Hepatocyte (in vitro differentiated cells): ENCODE results near the gene ANO1. TPM values are rescaled to one million over a fixed set of nuclear protein-coding genes. Genes with fewer than 3 reads are reported as not detected.

ENCODE experiments used
- DNase-seq: peaks from one replicate; pipeline ENCODE4 v3.0.0-alpha.2; 2016; ENCODE audit warnings: low spot score
- H2AFZ ChIP-seq: fragments of 200-600 bp; sonication (generic); 2 replicates; pipeline ENCODE4 v1.6.0; 2016; ENCODE audit warnings: antibody characterized with exemption, mild to moderate bottlenecking
- H3K27ac ChIP-seq: fragments of 200-600 bp; sonication (generic); 2 replicates; pipeline ENCODE4 v1.5.1; 2016; ENCODE audit warnings: mild to moderate bottlenecking
- H3K27me3 ChIP-seq: fragments of 200-600 bp; sonication (generic); 2 replicates; pipeline ENCODE4 v1.6.1; 2016
- H3K36me3 ChIP-seq: fragments of 200-600 bp; sonication (generic); replicated peaks from 2 replicates; pipeline ENCODE4 v1.5.1; 2016; ENCODE audit warnings: low read depth; ENCODE audit not compliant: insufficient read depth
- H3K4me1 ChIP-seq: fragments of 200-600 bp; sonication (generic); 2 replicates; pipeline ENCODE4 v1.5.1; 2016; ENCODE audit warnings: mild to moderate bottlenecking, moderate library complexity; ENCODE audit not compliant: insufficient read depth
- H3K4me2 ChIP-seq: fragments of 200-600 bp; sonication (generic); 2 replicates; pipeline ENCODE4 v1.6.0; 2016
- H3K4me3 ChIP-seq: fragments of 200-600 bp; sonication (generic); 2 replicates; pipeline ENCODE4 v1.5.1; 2016; ENCODE audit warnings: mild to moderate bottlenecking
- H3K79me2 ChIP-seq: fragments of 200-600 bp; sonication (generic); 2 replicates; pipeline ENCODE4 v1.6.0; 2017; ENCODE audit warnings: mild to moderate bottlenecking
- H3K9me2 ChIP-seq: fragments of 200-600 bp; sonication (generic); replicated peaks from 2 replicates; pipeline ENCODE4 v1.6.0; 2017; ENCODE audit warnings: mild to moderate bottlenecking; ENCODE audit not compliant: insufficient read depth
- H3K9me3 ChIP-seq: fragments of 200-600 bp; sonication (generic); 2 replicates; pipeline ENCODE4 v1.5.1; 2016; ENCODE audit warnings: low read depth, mild to moderate bottlenecking
- H4K20me1 ChIP-seq: fragments of 200-600 bp; sonication (generic); 2 replicates; pipeline ENCODE4 v1.6.0; 2016; ENCODE audit warnings: mild to moderate bottlenecking; ENCODE audit not compliant: insufficient read depth, poor library complexity, severe bottlenecking
- EZH2 ChIP-seq: fragments of 200-600 bp; sonication (generic); IDR thresholded peaks from 2 replicates; pipeline ENCODE4 v1.6.1; 2016; ENCODE audit warnings: antibody characterized with exemption, mild to moderate bottlenecking, borderline replicate concordance
- EZH2phosphoT487 ChIP-seq: fragments of 200-600 bp; sonication (generic); IDR thresholded peaks from one replicate; pipeline ENCODE4 v1.6.1; 2018; ENCODE audit warnings: antibody characterized with exemption, mild to moderate bottlenecking, low read depth, moderate library complexity; ENCODE audit not compliant: unreplicated experiment, severe bottlenecking
- WGBS: methylation state at CpG from one replicate; pipeline ENCODE4 v1.1.6; 2016; ENCODE audit warnings: low lambda C conversion rate; ENCODE audit errors: missing lambda C conversion rate; 5-methylcytosine and 5-hydroxymethylcytosine counted together
- polyA plus RNA-seq: library from polyadenylated mRNA; unstranded; fragments of >200 nt; fragmentation: Nextera tagmentation; extraction: Ambion mirVana; gene quantifications from 2 replicates; pipeline ENCODE4 v1.2.1, GENCODE V29; 2016
- total RNA-seq: library from RNA; depleted of rRNA; stranded (reverse); fragments of >200 nt; gene quantifications from 2 replicates; pipeline ENCODE4 v1.2.3, GENCODE V29; 2014
- TF ChIP-seq, protein P1 (sequence below): fragments of 200-600 bp; sonication (generic); IDR thresholded peaks from 2 replicates; pipeline ENCODE4 v1.5.1; 2016; ENCODE audit warnings: antibody characterized with exemption, mild to moderate bottlenecking; ENCODE audit not compliant: poor library complexity

Gene ANO1
- total and polyA plus RNA-seq, 2 experiments from 2014 or later, result 6.2 to 12.1 TPM

DNA sequence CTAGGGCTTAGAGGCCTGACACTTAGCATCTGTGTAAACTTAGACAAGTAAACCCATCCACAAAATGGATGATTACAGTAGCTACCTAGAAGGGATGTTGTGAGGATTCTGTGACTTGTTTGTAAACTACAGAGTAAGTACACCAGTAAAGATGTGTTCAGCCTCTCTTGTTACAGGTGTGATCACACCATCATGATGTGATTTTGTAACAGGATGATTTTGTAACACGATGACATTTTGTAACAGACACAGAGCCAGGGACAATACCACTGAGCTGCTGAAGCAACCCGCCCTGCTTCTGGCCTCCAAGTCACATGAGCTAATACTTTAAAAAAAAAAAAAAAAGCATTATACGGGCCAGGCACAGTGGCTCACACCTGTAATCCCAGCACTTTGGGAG, 142.0 kb downstream of the ANO1 start:
- Histone ChIP-seq H4K20me1 (no peaks in the 10 kb centered on the region), H2AFZ (no peak overlapping the region), H3K27ac (no peak overlapping the region), H3K9me3 (no peaks in the 10 kb centered on the region), H3K79me2 (no peaks in the 10 kb centered on the region), H3K4me1 (no peaks in the 10 kb centered on the region), H3K4me2 (no peak overlapping the region), H3K36me3 (no peaks in the 10 kb centered on the region), H3K9me2 (no peaks in the 10 kb centered on the region), H3K27me3 (no peaks in the 10 kb centered on the region), H3K4me3 (no peak overlapping the region)
- no peak for DNase-seq
- 55% methylated on average over 3 of the region's 3 CpGs for WGBS
- no peak for TF ChIP-seq EZH2phosphoT487
- no peak for TF ChIP-seq EZH2
- TF ChIP-seq, protein P1, sequence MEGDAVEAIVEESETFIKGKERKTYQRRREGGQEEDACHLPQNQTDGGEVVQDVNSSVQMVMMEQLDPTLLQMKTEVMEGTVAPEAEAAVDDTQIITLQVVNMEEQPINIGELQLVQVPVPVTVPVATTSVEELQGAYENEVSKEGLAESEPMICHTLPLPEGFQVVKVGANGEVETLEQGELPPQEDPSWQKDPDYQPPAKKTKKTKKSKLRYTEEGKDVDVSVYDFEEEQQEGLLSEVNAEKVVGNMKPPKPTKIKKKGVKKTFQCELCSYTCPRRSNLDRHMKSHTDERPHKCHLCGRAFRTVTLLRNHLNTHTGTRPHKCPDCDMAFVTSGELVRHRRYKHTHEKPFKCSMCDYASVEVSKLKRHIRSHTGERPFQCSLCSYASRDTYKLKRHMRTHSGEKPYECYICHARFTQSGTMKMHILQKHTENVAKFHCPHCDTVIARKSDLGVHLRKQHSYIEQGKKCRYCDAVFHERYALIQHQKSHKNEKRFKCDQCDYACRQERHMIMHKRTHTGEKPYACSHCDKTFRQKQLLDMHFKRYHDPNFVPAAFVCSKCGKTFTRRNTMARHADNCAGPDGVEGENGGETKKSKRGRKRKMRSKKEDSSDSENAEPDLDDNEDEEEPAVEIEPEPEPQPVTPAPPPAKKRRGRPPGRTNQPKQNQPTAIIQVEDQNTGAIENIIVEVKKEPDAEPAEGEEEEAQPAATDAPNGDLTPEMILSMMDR, result no peak

DNA sequence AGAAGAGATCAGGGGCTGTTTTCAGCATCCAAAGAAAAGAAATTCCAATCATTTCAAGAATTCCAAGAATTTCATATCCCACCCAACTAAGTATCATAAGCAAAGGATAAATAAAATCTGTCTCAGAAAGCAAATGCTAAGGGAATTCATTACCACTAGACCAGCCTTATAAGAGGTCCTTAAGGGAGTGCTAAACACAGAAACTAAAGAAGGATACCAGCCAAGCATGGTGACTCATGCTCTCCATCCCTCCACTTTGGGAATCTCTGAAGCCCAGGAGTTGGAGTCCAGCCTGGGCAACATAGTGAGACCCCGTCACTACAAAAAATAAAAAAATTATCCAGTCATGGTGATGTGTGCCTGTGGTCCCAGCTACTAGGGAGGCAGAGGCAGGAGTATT, 142.8 kb downstream of the ANO1 start:
- H3K27ac ChIP-seq, result no peak overlapping the region
- no peak for DNase-seq

DNA sequence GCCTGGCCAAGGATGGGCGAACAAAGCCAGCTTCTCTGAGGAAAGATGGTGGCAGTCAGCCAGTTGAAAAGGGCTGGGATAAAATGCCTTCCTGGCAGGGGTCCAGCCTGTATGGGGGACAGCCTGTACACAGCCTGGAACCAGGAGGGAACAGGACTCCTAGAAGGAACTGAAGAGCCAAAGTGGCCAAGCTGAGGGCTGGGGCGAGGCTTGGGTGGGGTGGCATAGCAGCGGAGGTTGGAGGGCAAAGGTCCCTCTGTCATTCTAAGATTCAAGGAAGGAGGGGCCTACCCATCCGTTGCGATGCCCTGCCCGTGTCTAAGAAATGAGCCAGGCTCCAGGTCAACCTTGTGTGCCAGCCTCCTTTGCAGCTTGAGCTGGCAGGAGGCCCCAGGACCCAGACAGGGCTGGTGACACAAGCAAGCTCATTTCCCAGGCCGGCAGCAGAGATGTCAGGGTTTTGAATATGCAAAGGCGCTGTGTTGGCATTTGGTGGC, 147.6 kb downstream of the ANO1 start:
- H3K9me3 ChIP-seq, result no peaks in the 10 kb centered on the region
- WGBS, result 77% methylated on average over 8 of the region's 8 CpGs
- no peak overlapping the region for H3K4me2 ChIP-seq
- no peaks in the 10 kb centered on the region for H3K36me3 ChIP-seq
- H3K27me3 ChIP-seq, result no peaks in the 10 kb centered on the region
- no peaks in the 10 kb centered on the region for H4K20me1 ChIP-seq
- TF ChIP-seq EZH2, result no peak
- TF ChIP-seq, protein P1, result no peak
- no peaks in the 10 kb centered on the region for H3K9me2 ChIP-seq
- no peak overlapping the region for H2AFZ ChIP-seq
- H3K79me2 ChIP-seq, result no peaks in the 10 kb centered on the region
- H3K4me3 ChIP-seq, result no peak overlapping the region
- no peak overlapping the region for H3K27ac ChIP-seq
- DNase-seq, result no peak
- no peaks in the 10 kb centered on the region for H3K4me1 ChIP-seq

More for the DNA sequence above, 142.8 kb downstream of the ANO1 start:
- Histone ChIP-seq H3K36me3 (no peaks in the 10 kb centered on the region), H3K4me3 (no peak overlapping the region), H4K20me1 (no peaks in the 10 kb centered on the region), H3K9me3 (no peaks in the 10 kb centered on the region), H3K4me1 (no peaks in the 10 kb centered on the region), H3K79me2 (no peaks in the 10 kb centered on the region), H3K4me2 (no peak overlapping the region), H3K9me2 (no peaks in the 10 kb centered on the region), H2AFZ (no peak overlapping the region), H3K27me3 (no peaks in the 10 kb centered on the region)
- TF ChIP-seq, protein P1, result no peak
- TF ChIP-seq EZH2, result no peak
- no peak for TF ChIP-seq EZH2phosphoT487
- WGBS, result 95% methylated on average over 1 of the region's 1 CpG

DNA sequence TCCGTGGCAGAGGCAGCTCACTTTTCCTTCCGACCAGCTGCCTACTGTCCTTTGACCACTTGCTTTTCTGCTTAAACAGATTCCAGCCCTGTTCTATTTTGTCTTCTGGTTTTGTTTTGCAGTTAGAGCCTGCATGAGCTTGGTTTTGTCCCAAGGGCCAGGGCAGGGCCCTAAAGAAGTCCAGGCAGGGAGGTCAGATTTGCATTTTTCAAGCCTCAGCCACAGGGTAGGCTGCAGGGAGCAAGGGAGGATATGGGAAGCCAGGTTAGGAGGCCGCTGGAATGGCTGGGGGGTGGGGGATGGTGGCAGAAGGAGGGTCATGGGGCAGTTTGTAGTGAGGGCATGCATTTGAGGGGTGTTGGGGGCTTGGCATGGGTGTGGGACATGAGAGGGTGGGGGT, 148.1 kb downstream of the ANO1 start:
- no peak overlapping the region for H3K27ac ChIP-seq
- no peak for TF ChIP-seq EZH2
- TF ChIP-seq EZH2phosphoT487, result no peak
- no peaks in the 10 kb centered on the region for H3K27me3 ChIP-seq
- H3K4me1 ChIP-seq, result no peaks in the 10 kb centered on the region
- no peak overlapping the region for H2AFZ ChIP-seq
- H3K79me2 ChIP-seq, result no peaks in the 10 kb centered on the region
- no peaks in the 10 kb centered on the region for H3K36me3 ChIP-seq
- H3K9me2 ChIP-seq, result no peaks in the 10 kb centered on the region
- H3K4me3 ChIP-seq, result no peak overlapping the region
- no peaks in the 10 kb centered on the region for H3K9me3 ChIP-seq
- WGBS, result 71% methylated on average over 3 of the region's 3 CpGs
- DNase-seq, result no peak
- H4K20me1 ChIP-seq, result no peaks in the 10 kb centered on the region
- H3K4me2 ChIP-seq, result no peak overlapping the region
